Stomach (tissue), 9 donors: ENCODE measurements around the gene SDR42E1. TPM values are rescaled to one million over a fixed set of nuclear protein-coding genes. Genes with fewer than 3 reads are reported as not detected.

ENCODE experiments used
- DNase-seq, 2 donors: peaks; one replicate each; pipeline versions ENCODE4 v3.0.0 to v3.0.0-alpha.2; 2013 to 2019
- H3K27ac ChIP-seq, 5 donors: fragments of 200-600 bp in 4 of 5; sonication (generic) in 4 of 5; one replicate each; pipeline ENCODE4 v1.5.1; 2013 to 2019; ENCODE audit warnings: mild to moderate bottlenecking in 1 of 5, moderate library complexity in 1 of 5
- H3K27me3 ChIP-seq, 3 donors: fragments of 200-600 bp; sonication (generic); one replicate each; pipeline ENCODE4 v1.5.1; 2017 to 2019; ENCODE audit warnings: mixed run types in 1 of 3
- H3K36me3 ChIP-seq, 4 donors: fragments of 200-600 bp; sonication (generic); 1 replicate in 3 of 4; 2 replicates in 1 of 4; pipeline ENCODE4 v1.5.1; 2016 to 2019
- H3K4me1 ChIP-seq, 4 donors: fragments of 200-600 bp; sonication (generic); one replicate each; pipeline ENCODE4 v1.5.1; 2016 to 2019
- H3K4me3 ChIP-seq, 4 donors: fragments of 200-600 bp; sonication (generic) in 3 of 4; one replicate each; pipeline ENCODE4 v1.5.1; 2016 to 2019; ENCODE audit warnings: mild to moderate bottlenecking in 1 of 4
- H3K9me3 ChIP-seq, 4 donors: fragments of 200-600 bp; sonication (generic); one replicate each; pipeline ENCODE4 v1.5.1; 2016 to 2019
- EP300 ChIP-seq: sonication (generic); formaldehyde crosslinking; IDR thresholded peaks from one replicate; pipeline ENCODE4 v1.6.1; 2017; ENCODE audit warnings: antibody characterized with exemption
- POLR2A ChIP-seq, 4 donors: fragments of 450-650 bp; IDR thresholded peaks; one replicate each; pipeline ENCODE4 v1.6.1; 2016; ENCODE audit warnings: antibody characterized with exemption in 4 of 4, control low read depth in 2 of 4, mild to moderate bottlenecking in 1 of 4, moderate library complexity in 1 of 4
- POLR2AphosphoS5 ChIP-seq, 3 donors: sonication (generic); formaldehyde crosslinking; IDR thresholded peaks; one replicate each; pipeline ENCODE4 v1.6.1; 2016; ENCODE audit warnings: antibody characterized with exemption in 3 of 3
- WGBS, 5 donors: extraction: QIAGEN DNeasy Blood & Tissue Kit in 3 of 5; methylation state at CpG; one replicate each; pipeline versions ENCODE4 v1.1.5 to v1.1.7; 2013 to 2018; 5-methylcytosine and 5-hydroxymethylcytosine counted together
- intact Hi-C: fragments of 100-400 bp; cut with DNase I; formaldehyde crosslinking; loops from one replicate; pipeline ENCODE4 v1.15.1; 2023; ENCODE audit warnings: low total_unique reads
- polyA plus RNA-seq, 3 donors: library from polyadenylated mRNA; stranded (reverse); fragments of 200-250 nt; gene quantifications; one replicate each; pipeline ENCODE4 v1.2.3, GENCODE V29; 2013
- total RNA-seq, 5 donors: library from RNA; depleted of rRNA; stranded (reverse); fragments of >200 nt; gene quantifications; one replicate each; pipeline versions ENCODE4 v1.1.0 to v1.2.3, GENCODE V29; 2014 to 2016
- TF ChIP-seq, protein P1 (sequence below), 7 experiments: fragments of 450-650 bp in 4 of 7; fragments of 200-600 bp in 3 of 7; sonication (generic) in 3 of 7; IDR thresholded peaks; one replicate each; pipeline ENCODE4 v1.5.1; 2016 to 2019; ENCODE audit warnings: antibody characterized with exemption in 7 of 7, control low read depth in 2 of 7, mild to moderate bottlenecking in 1 of 7
- donor health status: healthy with polysubstance abuse.
- donor health status: Bipolar disorder and iron deficiency.
- donor health status: healthy.

SDR42E1 gene
- total and polyA plus RNA-seq, 8 donors = 0.58 to 7.9 (median 2.3) TPM; not detected in 1

- no peak overlapping the region for H3K4me3 ChIP-seq
- no peaks in the 10 kb centered on the region for H3K36me3 ChIP-seq
- TF ChIP-seq POLR2AphosphoS5 (IDR thresholded peaks at IDR 0.05) = no peak
- no peak for TF ChIP-seq EP300
- no peak for TF ChIP-seq POLR2A (IDR thresholded peaks at IDR 0.05)
- TF ChIP-seq, protein P1, sequence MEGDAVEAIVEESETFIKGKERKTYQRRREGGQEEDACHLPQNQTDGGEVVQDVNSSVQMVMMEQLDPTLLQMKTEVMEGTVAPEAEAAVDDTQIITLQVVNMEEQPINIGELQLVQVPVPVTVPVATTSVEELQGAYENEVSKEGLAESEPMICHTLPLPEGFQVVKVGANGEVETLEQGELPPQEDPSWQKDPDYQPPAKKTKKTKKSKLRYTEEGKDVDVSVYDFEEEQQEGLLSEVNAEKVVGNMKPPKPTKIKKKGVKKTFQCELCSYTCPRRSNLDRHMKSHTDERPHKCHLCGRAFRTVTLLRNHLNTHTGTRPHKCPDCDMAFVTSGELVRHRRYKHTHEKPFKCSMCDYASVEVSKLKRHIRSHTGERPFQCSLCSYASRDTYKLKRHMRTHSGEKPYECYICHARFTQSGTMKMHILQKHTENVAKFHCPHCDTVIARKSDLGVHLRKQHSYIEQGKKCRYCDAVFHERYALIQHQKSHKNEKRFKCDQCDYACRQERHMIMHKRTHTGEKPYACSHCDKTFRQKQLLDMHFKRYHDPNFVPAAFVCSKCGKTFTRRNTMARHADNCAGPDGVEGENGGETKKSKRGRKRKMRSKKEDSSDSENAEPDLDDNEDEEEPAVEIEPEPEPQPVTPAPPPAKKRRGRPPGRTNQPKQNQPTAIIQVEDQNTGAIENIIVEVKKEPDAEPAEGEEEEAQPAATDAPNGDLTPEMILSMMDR (IDR thresholded peaks at IDR 0.05) = no peak
- H3K27me3 ChIP-seq = no peaks in the 10 kb centered on the region
- intact Hi-C loops = no loop called here
- no peak overlapping the region for H3K27ac ChIP-seq
- 44 to 72% (median 68%) methylated on average over 7 of the region's 7 CpGs for WGBS, 5 donors
- H3K9me3 ChIP-seq = no peaks in the 10 kb centered on the region
- no peaks in the 10 kb centered on the region for H3K4me1 ChIP-seq
- DNase-seq = no peak
Observed at GRCh38 chr16:82023206-82023605, 11.9 kb upstream of the SDR42E1 start.

- Histone ChIP-seq H3K36me3 (no peaks in the 10 kb centered on the region), H3K27ac (no peak overlapping the region), H3K9me3 (peaks cover 0 to 7% (median 4%) of the 10 kb centered on the region in 4 donors), H3K27me3 (no peaks in the 10 kb centered on the region), H3K4me1 (peaks cover 0 to 12% (median 4%) of the 10 kb centered on the region in 4 donors), H3K4me3 (no peak overlapping the region)
- no peak for TF ChIP-seq POLR2AphosphoS5 (IDR thresholded peaks at IDR 0.05)
- no peak for TF ChIP-seq EP300
- TF ChIP-seq POLR2A (IDR thresholded peaks at IDR 0.05) = no peak
- TF ChIP-seq, protein P1 (IDR thresholded peaks at IDR 0.05) = no peak
- no peak for DNase-seq
- intact Hi-C loops = no loop called here
- 83 to 89% (median 86%) methylated on average over 5 of the region's 5 CpGs for WGBS, 5 donors
Observed at GRCh38 chr16:82020051-82020450, 8.8 kb upstream of the SDR42E1 start.

- TF ChIP-seq POLR2A (IDR thresholded peaks at IDR 0.05) (no peak), EP300 (no peak), POLR2AphosphoS5 (IDR thresholded peaks at IDR 0.05) (no peak)
- Histone ChIP-seq H3K27me3 (no peaks in the 10 kb centered on the region), H3K9me3 (peaks cover 0 to 11% (median 7%) of the 10 kb centered on the region in 4 donors), H3K36me3 (no peaks in the 10 kb centered on the region), H3K4me1 (peaks cover 0 to 12% (median 4%) of the 10 kb centered on the region in 4 donors), H3K27ac (no peak overlapping the region), H3K4me3 (no peak overlapping the region)
- DNase-seq = no peak
- intact Hi-C loops = no loop called here
- WGBS, 5 donors = 62 to 69% (median 68%) methylated on average over 8 of the region's 8 CpGs
Observed at GRCh38 chr16:82019535-82019934, 8.3 kb upstream of the SDR42E1 start.

DNA sequence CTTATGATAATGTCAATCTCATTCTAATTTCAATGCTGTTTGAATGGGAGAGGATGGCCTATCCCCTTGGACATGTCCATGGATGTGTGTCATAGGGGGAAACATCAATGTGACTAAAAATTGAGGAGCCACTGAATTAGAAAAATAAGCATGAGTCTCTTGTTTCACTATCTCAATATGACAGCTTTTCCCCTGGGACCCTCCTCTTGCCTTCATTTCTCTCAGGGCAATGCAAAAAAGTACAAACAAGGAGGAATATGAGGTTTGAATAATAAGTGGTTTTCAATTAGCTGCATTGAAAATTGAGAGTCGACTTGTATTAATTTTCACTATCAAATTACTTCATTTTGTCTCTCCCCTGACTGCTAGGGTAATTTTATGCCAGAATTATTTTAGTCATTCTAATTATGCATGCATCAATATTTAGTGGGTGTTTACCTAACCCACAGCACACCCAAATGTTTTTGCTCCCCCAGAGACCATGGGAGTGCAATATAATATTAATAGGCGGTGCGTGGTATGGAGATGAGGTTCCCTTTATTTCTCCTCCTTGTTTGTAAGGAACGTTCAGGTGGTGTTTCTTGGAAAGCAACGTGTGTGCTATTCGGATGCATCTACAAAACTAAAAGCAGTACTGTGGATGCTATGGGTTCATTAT lies 6.8 kb upstream of the SDR42E1 start:
- no peak overlapping the region for H3K4me3 ChIP-seq
- 81 to 86% (median 83%) methylated on average over 6 of the region's 6 CpGs for WGBS, 5 donors

More for the DNA sequence above, 6.8 kb upstream of the SDR42E1 start:
- Histone ChIP-seq H3K27ac (no peak overlapping the region), H3K4me1 (peaks cover 0 to 12% (median 4%) of the 10 kb centered on the region in 4 donors), H3K9me3 (peaks cover 0 to 11% (median 7%) of the 10 kb centered on the region in 4 donors), H3K36me3 (no peaks in the 10 kb centered on the region), H3K27me3 (no peaks in the 10 kb centered on the region)
- no peak for DNase-seq
- intact Hi-C loops = no loop called here
- no peak for TF ChIP-seq EP300
- TF ChIP-seq, protein P1 (IDR thresholded peaks at IDR 0.05) = no peak
